ENCODE data around the gene POLR2E. TPM values are rescaled to one million over a fixed set of nuclear protein-coding genes. Genes with fewer than 3 reads are reported as not detected.

The POLR2E gene
- total and polyA plus RNA-seq, 2 of the 8 experiments (the other 6 are each of a cell fraction or from before 2014, with no cell fraction given), result 281 to 381 TPM

DNA sequence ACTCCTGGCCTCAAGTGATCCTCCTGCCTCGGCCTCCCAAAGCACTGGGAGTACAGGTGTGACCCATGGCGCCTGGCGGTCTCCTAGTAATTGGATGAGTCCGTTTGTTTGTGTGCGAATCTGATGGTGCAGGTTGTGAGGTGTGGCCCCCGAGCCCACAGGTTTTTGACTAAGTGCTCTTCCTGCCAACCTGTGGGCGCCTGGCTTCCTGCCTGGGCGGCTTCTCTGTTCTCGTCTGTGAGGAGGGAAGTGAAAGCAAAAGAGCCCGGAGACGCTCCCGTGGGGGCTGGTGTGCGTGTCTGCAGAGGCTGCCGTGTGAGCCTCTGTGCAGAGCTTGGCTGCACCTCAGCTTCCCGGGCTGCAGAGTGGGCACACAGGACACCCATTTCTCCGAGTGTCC is 18.2 kb downstream of the POLR2E start:
- Histone ChIP-seq H3K36me3 (ENCODE audit: control insufficient read depth in 2 of 4, insufficient read depth in 4 of 4, low read length in 3 of 4) (peaks cover 0 to 47% (median 7%) of the 10 kb centered on the region in 4 experiments; a peak in 3 of 8 replicates), H3K27ac (ENCODE audit: low read depth, low read length) (no peak overlapping the region), H3K9me3 (ENCODE audit: insufficient read depth in 2 of 2, low read depth in 1 of 2, low read length in 1 of 2) (no peaks in the 10 kb centered on the region), H4K8ac (ENCODE audit: extremely low read depth, insufficient read depth, low read length) (no peak overlapping the region), H3K23me2 (ENCODE audit: low read depth, low read length) (no peaks in the 10 kb centered on the region), H3K79me2 (ENCODE audit: control insufficient read depth in 1 of 2, insufficient read depth in 2 of 2, low read length in 2 of 2) (no peaks in the 10 kb centered on the region), H2BK15ac (ENCODE audit: low read length) (no peak overlapping the region), H3K4me2 (ENCODE audit: insufficient read depth in 1 of 2, low read depth in 2 of 2, low read length in 2 of 2) (no peak overlapping the region), H4K91ac (replicated peaks; ENCODE audit: insufficient read length, low read length) (no peak overlapping the region), H3K9ac (replicated peaks in 1 of 4; ENCODE audit: extremely low read depth in 1 of 4, low read depth in 3 of 4, low read length in 3 of 4) (no peak overlapping the region), H4K5ac (ENCODE audit: insufficient read length, low read depth, low read length) (no peak overlapping the region), H2BK20ac (ENCODE audit: low read length) (no peak overlapping the region), H3K23ac (ENCODE audit: insufficient read length) (no peak overlapping the region), H4K20me1 (replicated peaks in 1 of 2; ENCODE audit: control insufficient read depth in 1 of 2, insufficient read depth in 2 of 2, low read length in 2 of 2) (peaks cover 1 to 12% of the 10 kb centered on the region in 2 experiments), H3K18ac (ENCODE audit: extremely low read depth, low read length) (no peak overlapping the region), H2BK120ac (replicated peaks; ENCODE audit: low read depth, low read length) (no peak overlapping the region), H3K27me3 (replicated peaks in 1 of 4; ENCODE audit: control insufficient read depth in 3 of 4, extremely low read depth in 1 of 4, insufficient read depth in 3 of 4, low read length in 3 of 4) (no peaks in the 10 kb centered on the region), H3K4me1 (replicated peaks in 1 of 4; ENCODE audit: control insufficient read depth in 3 of 4, insufficient read depth in 4 of 4, low read length in 3 of 4) (peaks cover 0 to 5% (median 0%) of the 10 kb centered on the region in 4 experiments; a peak in 3 of 7 replicates), H2AFZ (ENCODE audit: low read length) (no peak overlapping the region), H2BK5ac (ENCODE audit: low read depth, low read length) (no peak overlapping the region), H3K56ac (replicated peaks; ENCODE audit: insufficient read length, low read depth, low read length) (no peak overlapping the region), H3K14ac (ENCODE audit: insufficient read length) (no peak overlapping the region), H3K4me3 (ENCODE audit: extremely low read depth in 1 of 4, insufficient read depth in 2 of 4, low read depth in 3 of 4, low read length in 4 of 4) (no peak overlapping the region), H3K79me1 (ENCODE audit: low read depth, low read length) (peaks cover 5% of the 10 kb centered on the region), H3K4ac (replicated peaks; ENCODE audit: insufficient read length, low read depth, low read length) (no peak overlapping the region), H2AK5ac (ENCODE audit: low read depth, low read length) (no peak overlapping the region), H2BK12ac (ENCODE audit: low read depth, low read length) (no peak overlapping the region)
- no peak for DNase-seq (ENCODE audit: low read depth in 1 of 2, low spot score in 2 of 2)
- ChIA-PET POLR2A (ENCODE audit: partially characterized antibody) (interaction anchor here (1.7 kb wide), 1 partner anchor 12 kb away, joined by 8 read pairs; no protein-coding TSS in a partner anchor), CTCF (ENCODE audit: partially characterized antibody) (interaction anchor here (0.5 to 8.9 kb wide), 4 partner anchors 11 to 295 kb away, joined by 3 to 54 read pairs (median 7); partner anchors contain the start of gene ARHGAP45)
- no peak for FAIRE-seq
- TF ChIP-seq SUZ12 (IDR thresholded peaks at IDR 0.05; ENCODE audit: low read length), result no peak
- WGBS, 2 experiments (ENCODE audit: extremely low coverage in 1 of 2, insufficient coverage in 1 of 2, insufficient read length in 1 of 2, insufficient replicate concordance in 2 of 2, low coverage in 1 of 2, low lambda C conversion rate in 2 of 2, missing lambda C conversion rate in 1 of 2), result 80% methylated on average over 16 of the region's 16 CpGs; no CpG with 5 or more reads in 1 of the 2 experiments
